Keratinocyte (primary cell): Measurements from ENCODE around the gene MPHOSPH6. TPM values are rescaled to one million over a fixed set of nuclear protein-coding genes. Genes with fewer than 3 reads are reported as not detected.

Experiments
- DNase-seq: peaks from one replicate; pipeline ENCODE4 v3.0.0-alpha.2; 2011; ENCODE audit warnings: low read depth, missing footprints, low spot score
- FAIRE-seq: peaks from 2 replicates; lab custom pipeline; 2011; peaks lifted over from hg19 to GRCh38; lab: Jason Lieb, UNC
- H2AFZ ChIP-seq: 2 replicates; pipeline ENCODE4 v1.6.0; 2012; ENCODE audit warnings: low read length, control low read depth, inconsistent platforms; ENCODE audit not compliant: control insufficient read depth
- H3K27ac ChIP-seq: 2 replicates; pipeline ENCODE4 v1.5.1; 2011; ENCODE audit warnings: low read length; ENCODE audit not compliant: control insufficient read depth, insufficient read depth
- H3K27me3 ChIP-seq: 3 replicates; pipeline ENCODE4 v1.6.0; 2011; ENCODE audit warnings: low read length; ENCODE audit not compliant: control insufficient read depth, insufficient read depth; ENCODE audit errors: extremely low read depth
- H3K36me3 ChIP-seq, 2 experiments: 2 replicates in 1 of 2; 3 replicates in 1 of 2; pipeline ENCODE4 v1.5.1; 2011; ENCODE audit warnings: low read length in 2 of 2, mild to moderate bottlenecking in 1 of 2; ENCODE audit not compliant: control insufficient read depth in 2 of 2, insufficient read depth in 2 of 2; ENCODE audit errors: extremely low read depth in 1 of 2
- H3K4me1 ChIP-seq: 3 replicates; pipeline ENCODE4 v1.5.1; 2011; ENCODE audit warnings: low read length; ENCODE audit not compliant: control insufficient read depth, insufficient read depth; ENCODE audit errors: extremely low read depth
- H3K4me2 ChIP-seq: 3 replicates; pipeline ENCODE4 v1.6.0; 2011; ENCODE audit warnings: low read depth, low read length; ENCODE audit not compliant: control insufficient read depth, insufficient read depth; ENCODE audit errors: extremely low read depth
- H3K4me3 ChIP-seq, 3 experiments: fragments of 200-600 bp in 1 of 3; sonication (generic) in 1 of 3; 2 replicates in 2 of 3; 3 replicates in 1 of 3; pipeline ENCODE4 v1.5.1; 2011 to 2016; ENCODE audit warnings: low read length in 3 of 3, mild to moderate bottlenecking in 3 of 3, control low read depth in 2 of 3, inconsistent platforms in 1 of 3, low read depth in 1 of 3, mixed read lengths in 1 of 3, mixed run types in 1 of 3, moderate library complexity in 1 of 3; ENCODE audit not compliant: control insufficient read depth in 2 of 3, insufficient read depth in 2 of 3; ENCODE audit errors: extremely low read depth in 1 of 3
- H3K79me2 ChIP-seq: 2 replicates; pipeline ENCODE4 v1.6.0; 2012; ENCODE audit warnings: low read length; ENCODE audit not compliant: control insufficient read depth, insufficient read depth
- H3K9ac ChIP-seq: 3 replicates; pipeline ENCODE4 v1.6.0; 2011; ENCODE audit warnings: low read length; ENCODE audit not compliant: control insufficient read depth, insufficient read depth; ENCODE audit errors: extremely low read depth
- H3K9me1 ChIP-seq: 3 replicates; pipeline ENCODE4 v1.6.0; 2011; ENCODE audit warnings: low read length; ENCODE audit not compliant: control insufficient read depth, insufficient read depth; ENCODE audit errors: extremely low read depth
- H3K9me3 ChIP-seq: 2 replicates; pipeline ENCODE4 v1.5.1; 2012; ENCODE audit warnings: low read depth, low read length; ENCODE audit not compliant: control insufficient read depth
- H4K20me1 ChIP-seq: 3 replicates; pipeline ENCODE4 v1.6.0; 2011; ENCODE audit warnings: low read length; ENCODE audit not compliant: control insufficient read depth, insufficient read depth; ENCODE audit errors: extremely low read depth
- EZH2 ChIP-seq: IDR thresholded peaks from one replicate; pipeline ENCODE4 v1.6.1; 2012; ENCODE audit warnings: inconsistent platforms, mild to moderate bottlenecking, low read length, moderate library complexity
- dilution Hi-C: fragments of 300-500 bp; cut with MboI; formaldehyde crosslinking; loops from one replicate; pipeline ENCODE4 v1.7.0; 2020; ENCODE audit warnings: low sequenced_read_pairs; ENCODE audit not compliant: extremely low pct_ligation_motif_present
- polyA plus RNA-seq, 5 experiments: library from polyadenylated mRNA; depleted of rRNA in 3 of 5; stranded (reverse) in 3 of 5; stranded (forward) in 1 of 5; unstranded in 1 of 5; fragments of >200 nt; gene quantifications; 1 replicate in 1 of 5; 2 replicates in 3 of 5; 3 replicates in 1 of 5; pipeline versions ENCODE4 v1.2.1 to v1.2.3, GENCODE V29; 2011 to 2012; ENCODE audit warnings: missing spikeins in 2 of 5, low read depth in 1 of 5, low replicate concordance in 1 of 5
- TF ChIP-seq, protein P1 (sequence below), 3 experiments: IDR thresholded peaks in 1 of 3; conservative IDR thresholded peaks in 1 of 3; optimal IDR thresholded peaks in 1 of 3; 2 replicates in 2 of 3; 3 replicates in 1 of 3; pipeline versions ENCODE3 to v1.5.1; 2011; ENCODE audit warnings: low read length in 3 of 3, mild to moderate bottlenecking in 3 of 3, moderate library complexity in 2 of 3, control low read depth in 1 of 3, inconsistent platforms in 1 of 3; ENCODE audit not compliant: insufficient read depth in 2 of 3; ENCODE audit errors: extremely low read depth in 1 of 3

MPHOSPH6 gene
- polyA plus RNA-seq, 1 donor (not counting 4 experiments of a cell fraction or from before 2014, with no cell fraction given): 76.1 TPM

DNA sequence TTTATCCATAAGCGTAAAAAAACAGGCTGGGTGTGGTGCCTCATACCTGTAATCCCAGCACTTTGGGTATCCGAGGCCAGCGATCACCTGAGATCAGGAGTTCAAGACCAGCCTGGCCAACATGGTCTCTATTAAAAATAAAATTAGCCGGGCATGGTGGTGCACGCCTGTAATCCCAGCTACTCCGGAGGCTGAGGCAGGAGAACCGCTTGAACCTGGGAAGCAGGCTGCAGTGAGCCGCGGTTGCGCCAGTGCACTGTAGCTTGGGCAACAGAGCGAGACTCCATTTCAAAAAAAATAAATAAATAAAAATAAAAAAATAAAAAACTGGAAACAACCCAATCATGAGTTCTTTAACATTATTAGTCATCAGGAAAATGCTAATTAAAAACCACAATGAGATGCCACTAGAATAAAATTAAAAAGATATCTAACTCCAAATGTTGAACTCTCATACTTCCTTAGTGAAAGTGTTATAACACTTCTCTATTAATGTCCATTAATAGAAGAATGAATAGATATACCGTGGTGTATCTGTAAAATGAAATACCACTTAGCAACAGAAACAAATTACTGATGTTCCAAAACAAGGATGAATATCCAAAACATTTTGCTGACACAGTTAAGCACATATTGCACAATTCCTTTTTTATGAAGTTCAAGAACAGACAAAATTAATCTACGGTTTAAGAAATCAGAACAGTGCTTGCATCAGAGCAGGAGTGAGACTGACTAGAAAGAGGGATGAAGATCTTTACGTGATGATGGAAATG is 13.1 kb downstream of the MPHOSPH6 start:
- Histone ChIP-seq H3K4me2 (no peak overlapping the region), H3K9me1 (no peaks in the 10 kb centered on the region), H3K27ac (no peak overlapping the region), H3K4me1 (peaks cover 6% of the 10 kb centered on the region), H3K27me3 (no peaks in the 10 kb centered on the region), H4K20me1 (no peaks in the 10 kb centered on the region), H3K9ac (no peak overlapping the region), H3K36me3 (peaks cover 19 to 21% of the 10 kb centered on the region in 2 experiments), H3K9me3 (no peaks in the 10 kb centered on the region), H3K4me3 (no peak overlapping the region), H2AFZ (no peak overlapping the region), H3K79me2 (peaks cover 67% of the 10 kb centered on the region)
- no peak for DNase-seq
- peak; percentile 56 for FAIRE-seq
- TF ChIP-seq, protein P1, sequence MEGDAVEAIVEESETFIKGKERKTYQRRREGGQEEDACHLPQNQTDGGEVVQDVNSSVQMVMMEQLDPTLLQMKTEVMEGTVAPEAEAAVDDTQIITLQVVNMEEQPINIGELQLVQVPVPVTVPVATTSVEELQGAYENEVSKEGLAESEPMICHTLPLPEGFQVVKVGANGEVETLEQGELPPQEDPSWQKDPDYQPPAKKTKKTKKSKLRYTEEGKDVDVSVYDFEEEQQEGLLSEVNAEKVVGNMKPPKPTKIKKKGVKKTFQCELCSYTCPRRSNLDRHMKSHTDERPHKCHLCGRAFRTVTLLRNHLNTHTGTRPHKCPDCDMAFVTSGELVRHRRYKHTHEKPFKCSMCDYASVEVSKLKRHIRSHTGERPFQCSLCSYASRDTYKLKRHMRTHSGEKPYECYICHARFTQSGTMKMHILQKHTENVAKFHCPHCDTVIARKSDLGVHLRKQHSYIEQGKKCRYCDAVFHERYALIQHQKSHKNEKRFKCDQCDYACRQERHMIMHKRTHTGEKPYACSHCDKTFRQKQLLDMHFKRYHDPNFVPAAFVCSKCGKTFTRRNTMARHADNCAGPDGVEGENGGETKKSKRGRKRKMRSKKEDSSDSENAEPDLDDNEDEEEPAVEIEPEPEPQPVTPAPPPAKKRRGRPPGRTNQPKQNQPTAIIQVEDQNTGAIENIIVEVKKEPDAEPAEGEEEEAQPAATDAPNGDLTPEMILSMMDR (optimal IDR thresholded peaks at IDR 0.05 in 1 of 3, IDR thresholded peaks at IDR 0.05 in 1 of 3, conservative IDR thresholded peaks at IDR 0.05 in 1 of 3; ENCODE audit: extremely low read depth in 1 of 3, insufficient read depth in 2 of 3, low read length in 3 of 3): no peak
- TF ChIP-seq EZH2: no peak
- dilution Hi-C loops: no loop called here

DNA sequence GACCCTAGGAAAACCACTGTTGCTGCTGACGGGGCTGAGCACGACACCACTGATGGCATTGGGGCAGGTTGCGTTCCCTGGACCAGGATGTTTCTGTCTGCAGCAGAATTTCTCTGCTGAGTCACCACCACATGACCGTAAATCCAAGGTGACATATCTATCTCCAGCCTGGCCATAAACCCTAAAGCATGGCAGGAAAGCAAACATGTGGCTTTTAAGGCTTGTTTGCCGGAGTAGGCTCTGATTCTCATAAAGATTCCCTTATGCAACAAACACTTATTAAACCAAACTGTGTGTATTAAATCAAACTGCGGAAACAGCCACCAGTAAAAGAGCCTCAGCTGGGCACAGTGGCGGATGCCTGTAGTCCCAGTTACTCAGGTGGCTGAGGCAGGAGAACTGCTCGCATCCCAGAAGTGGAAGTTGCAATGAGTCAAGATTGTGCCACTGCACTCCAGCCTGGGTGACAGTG is 17.3 kb downstream of the MPHOSPH6 start:
- Histone ChIP-seq H3K9ac (no peak overlapping the region), H3K9me3 (no peaks in the 10 kb centered on the region), H3K4me1 (peaks cover 6% of the 10 kb centered on the region), H3K4me2 (no peak overlapping the region), H3K36me3 (peaks cover 11 to 20% of the 10 kb centered on the region in 2 experiments), H3K4me3 (no peak overlapping the region), H3K27me3 (no peaks in the 10 kb centered on the region), H3K9me1 (no peaks in the 10 kb centered on the region), H2AFZ (no peak overlapping the region), H3K27ac (no peak overlapping the region), H4K20me1 (no peaks in the 10 kb centered on the region), H3K79me2 (peaks cover 41% of the 10 kb centered on the region)
- dilution Hi-C loops: no loop called here
- TF ChIP-seq EZH2: no peak
- TF ChIP-seq, protein P1 (optimal IDR thresholded peaks at IDR 0.05 in 1 of 3, IDR thresholded peaks at IDR 0.05 in 1 of 3, conservative IDR thresholded peaks at IDR 0.05 in 1 of 3; ENCODE audit: extremely low read depth in 1 of 3, insufficient read depth in 2 of 3, low read length in 3 of 3): no peak
- no peak for DNase-seq
- no peak for FAIRE-seq
